HL-60 (cell line): ENCODE measurements around the gene DNASE1L1.
A peak's percentile ranks its signal among the peaks of the same experiment; 100 is the strongest.

ENCODE experiments used
- DNase-seq, 2 experiments: peaks; one replicate each; pipeline ENCODE4 v3.0.0-alpha.2; 2010 to 2020; ENCODE audit warnings: low read depth in 1 of 2, low spot score in 1 of 2
- H3K27ac ChIP-seq: fragments of 250-450 bp; sonication (Bioruptor Pico); replicated peaks from 2 replicates; pipeline ENCODE4 v1.5.1; 2020; ENCODE audit warnings: mild to moderate bottlenecking, moderate library complexity
- H3K27me3 ChIP-seq: fragments of 250-450 bp; sonication (Bioruptor Pico); 2 replicates; pipeline ENCODE4 v1.5.1; 2021; ENCODE audit warnings: mild to moderate bottlenecking, moderate library complexity; ENCODE audit not compliant: insufficient read depth, poor library complexity, severe bottlenecking
- H3K4me3 ChIP-seq: replicated peaks from 2 replicates; pipeline ENCODE4 v1.5.1; 2011; ENCODE audit warnings: mild to moderate bottlenecking, control low read depth, low read length; ENCODE audit not compliant: insufficient read depth
- GABPA ChIP-seq: IDR thresholded peaks from 2 replicates; pipeline ENCODE4 v1.6.1; 2012; ENCODE audit warnings: low read depth
- POLR2AphosphoS5 ChIP-seq: IDR thresholded peaks from 2 replicates; pipeline ENCODE4 v1.6.1; 2012; ENCODE audit warnings: low read depth
- SPI1 ChIP-seq: IDR thresholded peaks from 2 replicates; pipeline ENCODE4 v1.6.1; 2012; ENCODE audit warnings: low read depth, mild to moderate bottlenecking, borderline replicate concordance
- TF ChIP-seq, protein P1 (sequence below): IDR thresholded peaks from one replicate; pipeline ENCODE4 v1.5.1; 2011; ENCODE audit warnings: low read length, control low read depth, inconsistent platforms; ENCODE audit not compliant: insufficient read depth
- TF ChIP-seq, protein P2 (sequence below): IDR thresholded peaks from 2 replicates; pipeline ENCODE4 v1.6.1; 2012; ENCODE audit warnings: low read depth; ENCODE audit not compliant: insufficient replicate concordance

The DNASE1L1 gene

DNA sequence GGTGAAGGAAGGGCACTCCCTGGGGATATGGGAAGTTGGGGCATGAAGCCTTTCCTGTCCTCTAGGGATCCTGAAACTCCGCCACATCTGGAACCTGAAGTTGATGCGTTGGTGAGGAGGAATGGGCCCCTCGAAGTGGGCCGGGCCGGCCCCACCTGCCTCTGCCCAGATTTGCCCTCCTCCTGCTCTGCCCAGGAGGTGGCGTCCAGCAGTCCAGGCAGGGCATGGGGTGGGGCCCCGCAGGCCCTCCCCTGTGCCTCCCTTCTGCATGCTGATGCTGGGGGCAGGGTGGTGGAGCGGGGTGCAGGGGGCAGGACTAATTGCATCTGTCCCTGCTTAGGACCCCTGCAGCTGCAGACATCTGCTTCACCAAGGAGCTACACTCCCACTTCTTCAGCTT, 4.1 kb upstream of the DNASE1L1 start:
- H3K4me3 ChIP-seq, result no peak overlapping the region
- no peak for TF ChIP-seq POLR2AphosphoS5
- TF ChIP-seq, protein P1, sequence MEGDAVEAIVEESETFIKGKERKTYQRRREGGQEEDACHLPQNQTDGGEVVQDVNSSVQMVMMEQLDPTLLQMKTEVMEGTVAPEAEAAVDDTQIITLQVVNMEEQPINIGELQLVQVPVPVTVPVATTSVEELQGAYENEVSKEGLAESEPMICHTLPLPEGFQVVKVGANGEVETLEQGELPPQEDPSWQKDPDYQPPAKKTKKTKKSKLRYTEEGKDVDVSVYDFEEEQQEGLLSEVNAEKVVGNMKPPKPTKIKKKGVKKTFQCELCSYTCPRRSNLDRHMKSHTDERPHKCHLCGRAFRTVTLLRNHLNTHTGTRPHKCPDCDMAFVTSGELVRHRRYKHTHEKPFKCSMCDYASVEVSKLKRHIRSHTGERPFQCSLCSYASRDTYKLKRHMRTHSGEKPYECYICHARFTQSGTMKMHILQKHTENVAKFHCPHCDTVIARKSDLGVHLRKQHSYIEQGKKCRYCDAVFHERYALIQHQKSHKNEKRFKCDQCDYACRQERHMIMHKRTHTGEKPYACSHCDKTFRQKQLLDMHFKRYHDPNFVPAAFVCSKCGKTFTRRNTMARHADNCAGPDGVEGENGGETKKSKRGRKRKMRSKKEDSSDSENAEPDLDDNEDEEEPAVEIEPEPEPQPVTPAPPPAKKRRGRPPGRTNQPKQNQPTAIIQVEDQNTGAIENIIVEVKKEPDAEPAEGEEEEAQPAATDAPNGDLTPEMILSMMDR, result no peak
- TF ChIP-seq, protein P2, sequence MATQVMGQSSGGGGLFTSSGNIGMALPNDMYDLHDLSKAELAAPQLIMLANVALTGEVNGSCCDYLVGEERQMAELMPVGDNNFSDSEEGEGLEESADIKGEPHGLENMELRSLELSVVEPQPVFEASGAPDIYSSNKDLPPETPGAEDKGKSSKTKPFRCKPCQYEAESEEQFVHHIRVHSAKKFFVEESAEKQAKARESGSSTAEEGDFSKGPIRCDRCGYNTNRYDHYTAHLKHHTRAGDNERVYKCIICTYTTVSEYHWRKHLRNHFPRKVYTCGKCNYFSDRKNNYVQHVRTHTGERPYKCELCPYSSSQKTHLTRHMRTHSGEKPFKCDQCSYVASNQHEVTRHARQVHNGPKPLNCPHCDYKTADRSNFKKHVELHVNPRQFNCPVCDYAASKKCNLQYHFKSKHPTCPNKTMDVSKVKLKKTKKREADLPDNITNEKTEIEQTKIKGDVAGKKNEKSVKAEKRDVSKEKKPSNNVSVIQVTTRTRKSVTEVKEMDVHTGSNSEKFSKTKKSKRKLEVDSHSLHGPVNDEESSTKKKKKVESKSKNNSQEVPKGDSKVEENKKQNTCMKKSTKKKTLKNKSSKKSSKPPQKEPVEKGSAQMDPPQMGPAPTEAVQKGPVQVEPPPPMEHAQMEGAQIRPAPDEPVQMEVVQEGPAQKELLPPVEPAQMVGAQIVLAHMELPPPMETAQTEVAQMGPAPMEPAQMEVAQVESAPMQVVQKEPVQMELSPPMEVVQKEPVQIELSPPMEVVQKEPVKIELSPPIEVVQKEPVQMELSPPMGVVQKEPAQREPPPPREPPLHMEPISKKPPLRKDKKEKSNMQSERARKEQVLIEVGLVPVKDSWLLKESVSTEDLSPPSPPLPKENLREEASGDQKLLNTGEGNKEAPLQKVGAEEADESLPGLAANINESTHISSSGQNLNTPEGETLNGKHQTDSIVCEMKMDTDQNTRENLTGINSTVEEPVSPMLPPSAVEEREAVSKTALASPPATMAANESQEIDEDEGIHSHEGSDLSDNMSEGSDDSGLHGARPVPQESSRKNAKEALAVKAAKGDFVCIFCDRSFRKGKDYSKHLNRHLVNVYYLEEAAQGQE, result no peak
- no peak for TF ChIP-seq GABPA
- TF ChIP-seq SPI1, result no peak
- no peak for DNase-seq
- peak overlapping the region; percentile 93 for H3K27ac ChIP-seq
- H3K27me3 ChIP-seq, result no peaks in the 10 kb centered on the region

DNA sequence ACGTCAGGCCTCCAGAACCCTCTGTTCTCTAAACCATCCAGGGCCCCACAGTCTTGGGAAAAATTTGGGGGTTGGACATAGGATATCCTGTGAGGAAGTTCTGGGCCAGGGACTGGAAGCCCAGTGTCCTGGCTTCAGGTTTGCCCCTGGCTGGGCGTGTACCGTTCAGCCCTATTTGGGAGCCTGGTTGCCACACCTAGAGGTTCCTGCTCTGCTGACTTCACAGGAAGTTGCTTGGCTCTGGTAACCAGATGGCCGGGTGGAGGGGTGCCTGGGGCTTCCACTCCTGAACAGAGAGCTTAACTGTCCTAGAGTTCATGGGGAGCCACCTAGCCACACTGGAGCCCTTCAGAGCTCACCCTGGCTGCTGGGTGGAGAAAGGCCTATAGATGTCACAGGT, 3.4 kb upstream of the DNASE1L1 start:
- H3K4me3 ChIP-seq, result peak overlapping the region; percentile 62

DNA sequence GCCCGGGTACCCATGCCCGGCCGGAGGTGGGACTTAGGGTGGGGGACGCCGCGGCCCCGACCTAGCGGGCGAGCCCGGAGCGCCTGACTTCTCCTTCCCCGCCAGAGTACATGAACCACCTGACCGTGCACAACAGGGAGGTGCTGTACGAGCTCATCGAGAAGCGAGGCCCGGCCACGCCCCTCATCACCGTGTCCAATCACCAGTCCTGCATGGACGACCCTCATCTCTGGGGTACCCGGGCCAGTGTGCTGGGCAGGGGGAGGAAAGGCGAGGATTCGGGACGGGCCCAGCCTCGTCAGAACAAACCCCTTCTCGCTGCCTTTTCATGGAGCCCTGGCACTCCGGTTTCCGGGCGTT, 2.9 kb upstream of the DNASE1L1 start:
- DNase-seq, result peak; percentile 46 to 64
- Histone ChIP-seq H3K27ac (peak overlapping the region; percentile 93), H3K27me3 (no peaks in the 10 kb centered on the region), H3K4me3 (peak overlapping the region; percentile 62)
- TF ChIP-seq POLR2AphosphoS5, result no peak
- no peak for TF ChIP-seq SPI1
- no peak for TF ChIP-seq GABPA
- TF ChIP-seq, protein P2, result no peak
- TF ChIP-seq, protein P1, result no peak

More for the DNA sequence above, 3.4 kb upstream of the DNASE1L1 start:
- no peaks in the 10 kb centered on the region for H3K27me3 ChIP-seq
- TF ChIP-seq, protein P1, result no peak
- TF ChIP-seq SPI1, result no peak
- peak; percentile 70 to 91 for DNase-seq
- H3K27ac ChIP-seq, result peak overlapping the region; percentile 93

DNA sequence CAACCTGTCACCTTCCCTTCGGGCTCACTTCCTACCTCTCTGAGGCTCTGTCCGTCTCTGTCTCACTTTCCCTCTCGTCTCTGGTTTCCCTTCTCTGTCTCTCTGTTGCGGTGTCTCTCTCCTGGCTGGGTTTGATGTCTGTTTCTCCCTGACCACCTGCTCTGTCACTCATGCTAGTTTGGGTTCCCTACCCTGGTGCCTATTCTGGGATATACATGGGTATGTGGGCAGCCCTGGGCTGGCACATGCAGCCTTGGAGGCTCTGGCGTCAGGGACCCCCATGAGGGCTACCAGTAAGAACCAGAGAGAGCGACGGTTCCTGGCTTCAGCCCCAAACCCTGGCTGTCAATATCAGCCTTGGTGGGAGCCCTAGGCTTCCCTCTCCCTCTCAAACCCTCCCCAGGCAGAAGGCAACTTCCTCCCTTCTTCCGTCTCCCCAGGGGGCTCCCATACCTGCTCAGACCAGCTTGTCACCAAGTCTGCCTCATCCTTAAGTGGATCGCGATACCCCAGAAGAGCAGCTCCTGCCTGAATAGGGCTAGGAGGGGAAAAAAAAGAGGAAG, 314 bp downstream of the DNASE1L1 start:
- peak overlapping the region; percentile 54 for H3K27ac ChIP-seq
- H3K4me3 ChIP-seq, result peak overlapping the region; percentile 33
- TF ChIP-seq, protein P2, result no peak
- peak; percentile 85 for TF ChIP-seq SPI1
- no peak for TF ChIP-seq POLR2AphosphoS5
- no peak for DNase-seq
- H3K27me3 ChIP-seq, result no peaks in the 10 kb centered on the region
